Fibroblast of lung (primary cell): Measurements from ENCODE around the gene PANX2. TPM values are rescaled to one million over a fixed set of nuclear protein-coding genes. Genes with fewer than 3 reads are reported as not detected.

Experiments
- DNase-seq, 2 donors: peaks; one replicate each; pipeline versions ENCODE4 v3.0.0 to v3.0.0-alpha.2; 2010; ENCODE audit warnings: low read depth in 2 of 2
- H2AFZ ChIP-seq: 2 replicates; pipeline ENCODE4 v1.5.1; 2012; ENCODE audit warnings: low read length, control low read depth, inconsistent platforms
- H3K27ac ChIP-seq: 2 replicates; pipeline ENCODE4 v1.5.1; 2011; ENCODE audit warnings: low read length, control low read depth; ENCODE audit not compliant: insufficient read depth
- H3K27me3 ChIP-seq: 2 replicates; pipeline ENCODE4 v1.5.1; 2011; ENCODE audit warnings: mild to moderate bottlenecking, low read length; ENCODE audit not compliant: control insufficient read depth, insufficient read depth
- H3K36me3 ChIP-seq: 2 replicates; pipeline ENCODE4 v1.5.1; 2011; ENCODE audit warnings: low read length; ENCODE audit not compliant: control insufficient read depth, insufficient read depth
- H3K4me1 ChIP-seq: 2 replicates; pipeline ENCODE4 v1.5.1; 2011; ENCODE audit warnings: low read length; ENCODE audit not compliant: control insufficient read depth, insufficient read depth; ENCODE audit errors: extremely low read depth
- H3K4me2 ChIP-seq: 2 replicates; pipeline ENCODE4 v1.5.1; 2011; ENCODE audit warnings: low read length, control low read depth; ENCODE audit not compliant: insufficient read depth; ENCODE audit errors: extremely low read depth
- H3K4me3 ChIP-seq, 4 experiments: fragments of 200-600 bp in 1 of 4; sonication (generic) in 1 of 4; replicated peaks in 1 of 4; 2 replicates each; pipeline ENCODE4 v1.5.1; 2011 to 2016; ENCODE audit warnings: low read length in 4 of 4, low read depth in 3 of 4, mild to moderate bottlenecking in 3 of 4, control low read depth in 2 of 4, inconsistent platforms in 1 of 4, mixed read lengths in 1 of 4; ENCODE audit not compliant: insufficient read depth in 1 of 4; ENCODE audit errors: control extremely low read depth in 1 of 4
- H3K79me2 ChIP-seq: 2 replicates; pipeline ENCODE4 v1.5.1; 2012; ENCODE audit warnings: mild to moderate bottlenecking, low read length, inconsistent platforms; ENCODE audit not compliant: control insufficient read depth, insufficient read depth
- H3K9ac ChIP-seq: 2 replicates; pipeline ENCODE4 v1.5.1; 2011; ENCODE audit warnings: mild to moderate bottlenecking, low read length, control low read depth; ENCODE audit not compliant: insufficient read depth
- H3K9me3 ChIP-seq: 2 replicates; pipeline ENCODE4 v1.5.1; 2012; ENCODE audit warnings: low read depth, low read length; ENCODE audit not compliant: control insufficient read depth, insufficient read depth
- H4K20me1 ChIP-seq: 2 replicates; pipeline ENCODE4 v1.5.1; 2011; ENCODE audit warnings: low read length; ENCODE audit not compliant: control insufficient read depth, insufficient read depth; ENCODE audit errors: extremely low read depth
- CTCF ChIP-seq, 2 donors: IDR thresholded peaks in 1 of 2; conservative IDR thresholded peaks in 1 of 2; 1 replicate in 1 of 2; 2 replicates in 1 of 2; pipeline ENCODE4 v1.5.1; 2011 to 2012; ENCODE audit warnings: low read length in 2 of 2, control low read depth in 1 of 2, inconsistent platforms in 1 of 2, low read depth in 1 of 2, mild to moderate bottlenecking in 1 of 2
- EZH2 ChIP-seq: IDR thresholded peaks from 2 replicates; pipeline ENCODE4 v1.5.1; 2012; ENCODE audit warnings: low read length, control low read depth, mild to moderate bottlenecking; ENCODE audit errors: missing control alignments
- polyA plus RNA-seq, 2 donors: library from polyadenylated mRNA; depleted of rRNA in 1 of 2; stranded (reverse) in 1 of 2; unstranded in 1 of 2; fragments of >200 nt; gene quantifications; 2 replicates each; pipeline ENCODE4 v1.2.1, GENCODE V29; 2011 to 2012; ENCODE audit warnings: missing spikeins in 1 of 2
- total RNA-seq: library from RNA; depleted of rRNA; stranded (reverse); fragments of >200 nt; gene quantifications from 2 replicates; pipeline ENCODE4 v1.2.1, GENCODE V29; 2014

The PANX2 gene
- total and polyA plus RNA-seq, 2 donors (not counting 1 experiment from before 2014, with no cell fraction given): 0.17 to 0.45 TPM

- Histone ChIP-seq H3K79me2 (peaks cover 46% of the 10 kb centered on the region), H3K36me3 (peaks cover 7% of the 10 kb centered on the region), H3K9me3 (no peaks in the 10 kb centered on the region), H3K4me2 (no peak overlapping the region), H3K27ac (no peak overlapping the region), H3K4me3 (no peak overlapping the region), H4K20me1 (no peaks in the 10 kb centered on the region), H2AFZ (no peak overlapping the region), H3K4me1 (peaks cover 17% of the 10 kb centered on the region), H3K27me3 (no peaks in the 10 kb centered on the region), H3K9ac (no peak overlapping the region)
- TF ChIP-seq CTCF (conservative IDR thresholded peaks at IDR 0.05 in 1 of 2, IDR thresholded peaks at IDR 0.05 in 1 of 2; ENCODE audit: low read depth in 1 of 2, low read length in 2 of 2): no peak
- no peak for TF ChIP-seq EZH2
- DNase-seq: no peak
These were observed 17.8 kb downstream of the PANX2 start for GRCh38 chr22:50188356-50188755.

GRCh38 chr22:50189184-50189848 is 18.8 kb downstream of the PANX2 start:
- Histone ChIP-seq H3K9me3 (no peaks in the 10 kb centered on the region), H2AFZ (no peak overlapping the region), H4K20me1 (no peaks in the 10 kb centered on the region), H3K9ac (no peak overlapping the region), H3K4me1 (peaks cover 14% of the 10 kb centered on the region), H3K4me2 (no peak overlapping the region), H3K4me3 (no peak overlapping the region), H3K36me3 (peaks cover 11% of the 10 kb centered on the region), H3K27ac (no peak overlapping the region), H3K79me2 (peaks cover 46% of the 10 kb centered on the region), H3K27me3 (no peaks in the 10 kb centered on the region)
- TF ChIP-seq CTCF (conservative IDR thresholded peaks at IDR 0.05 in 1 of 2, IDR thresholded peaks at IDR 0.05 in 1 of 2; ENCODE audit: low read depth in 1 of 2, low read length in 2 of 2) (no peak), EZH2 (no peak)
- DNase-seq: no peak

DNA sequence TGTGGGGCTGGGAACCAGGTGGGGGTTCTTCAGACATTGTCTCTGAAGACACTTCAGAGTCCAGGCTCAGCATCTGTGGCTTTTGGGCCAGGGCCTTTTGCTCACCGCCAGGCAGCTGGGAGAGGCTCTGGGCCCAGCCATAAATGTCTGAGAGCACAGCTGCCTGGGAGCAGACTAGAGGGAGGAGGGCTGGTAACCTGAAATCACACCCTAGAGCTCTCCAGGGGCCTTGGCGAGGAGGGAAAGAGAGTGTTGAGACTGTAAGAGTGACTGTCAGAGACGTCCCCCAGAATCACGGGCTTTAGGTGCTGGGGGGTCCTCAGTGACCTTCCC is 19.3 kb downstream of the PANX2 start:
- peak overlapping the region in 1 of 4 experiments; percentile 55 for H3K4me3 ChIP-seq
- H3K36me3 ChIP-seq: peaks cover 15% of the 10 kb centered on the region
- H3K9ac ChIP-seq: no peak overlapping the region
- no peaks in the 10 kb centered on the region for H3K27me3 ChIP-seq
- peak overlapping the region; percentile 23 for H3K27ac ChIP-seq
- H4K20me1 ChIP-seq: no peaks in the 10 kb centered on the region
- no peaks in the 10 kb centered on the region for H3K9me3 ChIP-seq
- H3K4me2 ChIP-seq: peak overlapping the region; percentile 20
- DNase-seq: peak in 1 of 2 donors; percentile 33
- peaks cover 46% of the 10 kb centered on the region for H3K79me2 ChIP-seq
- H3K4me1 ChIP-seq: peaks cover 14% of the 10 kb centered on the region
- no peak overlapping the region for H2AFZ ChIP-seq
- no peak for TF ChIP-seq EZH2
- no peak for TF ChIP-seq CTCF (conservative IDR thresholded peaks at IDR 0.05 in 1 of 2, IDR thresholded peaks at IDR 0.05 in 1 of 2; ENCODE audit: low read depth in 1 of 2, low read length in 2 of 2)
